GM08714 (cell line): ENCODE measurements around the gene CRYL1.

Source experiments
- H3K4me3 ChIP-seq: fragments of 200-500 bp; sonication (Bioruptor generic); 2 replicates; pipeline ENCODE4 v1.5.1; 2014; ENCODE audit warnings: mild to moderate bottlenecking, low read length, inconsistent platforms
- ZNF274 ChIP-seq: IDR thresholded peaks from 2 replicates; pipeline ENCODE4 v1.6.1; 2012; ENCODE audit warnings: mild to moderate bottlenecking, low read depth, low read length

The CRYL1 gene

GRCh38 chr13:20401931-20402856 is 123.5 kb downstream of the CRYL1 start:
- no peak for TF ChIP-seq ZNF274
- H3K4me3 ChIP-seq: no peak overlapping the region

GRCh38 chr13:20401531-20401930 is 124.1 kb downstream of the CRYL1 start:
- no peak for TF ChIP-seq ZNF274
- H3K4me3 ChIP-seq: no peak overlapping the region

- TF ChIP-seq ZNF274: no peak
- H3K4me3 ChIP-seq: no peak overlapping the region
Measured at GRCh38 chr13:20400774-20401173, 124.9 kb downstream of the CRYL1 start.

- no peak overlapping the region for H3K4me3 ChIP-seq
- TF ChIP-seq ZNF274: no peak
Measured at GRCh38 chr13:20399961-20400360, 125.7 kb downstream of the CRYL1 start.

GRCh38 chr13:20399515-20399914 is 126.1 kb downstream of the CRYL1 start:
- no peak for TF ChIP-seq ZNF274
- no peak overlapping the region for H3K4me3 ChIP-seq

- no peak overlapping the region for H3K4me3 ChIP-seq
- TF ChIP-seq ZNF274: no peak
Measured at GRCh38 chr13:20398459-20398858, 127.2 kb downstream of the CRYL1 start.

GRCh38 chr13:20397896-20398295 is 127.8 kb downstream of the CRYL1 start:
- no peak for TF ChIP-seq ZNF274

GRCh38 chr13:20395061-20395916 is 130.4 kb downstream of the CRYL1 start:
- TF ChIP-seq ZNF274: no peak
- no peak overlapping the region for H3K4me3 ChIP-seq

More at GRCh38 chr13:20397896-20398295, 127.8 kb downstream of the CRYL1 start:
- no peak overlapping the region for H3K4me3 ChIP-seq

- TF ChIP-seq ZNF274: no peak
- no peak overlapping the region for H3K4me3 ChIP-seq
Measured at GRCh38 chr13:20394506-20394905, 131.2 kb downstream of the CRYL1 start.

- no peak for TF ChIP-seq ZNF274
- no peak overlapping the region for H3K4me3 ChIP-seq
Measured at GRCh38 chr13:20394169-20394501, 131.5 kb downstream of the CRYL1 start.

GRCh38 chr13:20393273-20394168 is 132.1 kb downstream of the CRYL1 start:
- no peak for TF ChIP-seq ZNF274

GRCh38 chr13:20392530-20392929 is 133.1 kb downstream of the CRYL1 start:
- H3K4me3 ChIP-seq: no peak overlapping the region
- TF ChIP-seq ZNF274: no peak

More at GRCh38 chr13:20393273-20394168, 132.1 kb downstream of the CRYL1 start:
- no peak overlapping the region for H3K4me3 ChIP-seq

GRCh38 chr13:20391597-20392452 is 133.8 kb downstream of the CRYL1 start:
- TF ChIP-seq ZNF274: no peak
- no peak overlapping the region for H3K4me3 ChIP-seq
